ENCODE measurements around the gene OR2A14. TPM values are rescaled to one million over a fixed set of nuclear protein-coding genes. Genes with fewer than 3 reads are reported as not detected.

OR2A14 gene
- total RNA-seq, 1 experiment from 2014 or later, result not detected

GRCh38 chr7:144100607-144101006 lies 22.4 kb upstream of the OR2A14 start:
- no peaks in the 10 kb centered on the region; the same call in 1 of the 2 replicates for H3K4me1 ChIP-seq (ENCODE audit: insufficient read depth, low read length)
- H2BK20ac ChIP-seq (ENCODE audit: low read depth, low read length, poor library complexity, severe bottlenecking), result no peak overlapping the region
- no peak overlapping the region for H3K9ac ChIP-seq (ENCODE audit: extremely low read depth, insufficient read length, low read length)
- H4K8ac ChIP-seq (replicated peaks; ENCODE audit: insufficient read length, low read depth, low read length), result no peak overlapping the region
- H4K20me1 ChIP-seq (ENCODE audit: control insufficient read depth, insufficient read depth, insufficient read length), result no peaks in the 10 kb centered on the region
- H3K27me3 Mint-ChIP-seq (ENCODE audit: low read depth), result no peaks in the 10 kb centered on the region
- no peak overlapping the region for H4K91ac ChIP-seq (ENCODE audit: insufficient read length, low read depth, low read length)
- no CpG with 5 or more reads among the region's 3 CpGs for WGBS (ENCODE audit: extremely low coverage, insufficient read length, low lambda C conversion rate)
- H3K23me2 ChIP-seq (ENCODE audit: insufficient read length, low read depth, low read length, poor library complexity, severe bottlenecking), result no peaks in the 10 kb centered on the region
- no peaks in the 10 kb centered on the region for H3K27me3 ChIP-seq (ENCODE audit: insufficient read depth, low read length)
- peaks cover 2 to 3% of the 10 kb centered on the region in 2 experiments; a peak in 2 of 4 replicates for H3K4me1 Mint-ChIP-seq
- no peak overlapping the region for H3K4me3 Mint-ChIP-seq
- H3T11ph ChIP-seq (ENCODE audit: low read length), result no peak overlapping the region
- H3K14ac ChIP-seq (ENCODE audit: insufficient read depth, low read length), result no peak overlapping the region
- H2AFZ ChIP-seq (ENCODE audit: low read length), result no peak overlapping the region
- no peak overlapping the region for H3K23ac ChIP-seq (ENCODE audit: insufficient read length, low read depth, low read length)
- H2BK120ac ChIP-seq (ENCODE audit: low read depth, low read length, poor library complexity, severe bottlenecking), result no peak overlapping the region
- no peak overlapping the region for H3K4me2 ChIP-seq (ENCODE audit: insufficient read depth, insufficient read length, low read length)
- H2BK12ac ChIP-seq (ENCODE audit: insufficient read length, low read depth, low read length), result no peak overlapping the region
- no peak overlapping the region for H2BK15ac ChIP-seq (ENCODE audit: low read depth, low read length)
- no peak overlapping the region for H3K18ac ChIP-seq (ENCODE audit: insufficient read length, low read depth, low read length)
- H3K79me1 ChIP-seq (ENCODE audit: insufficient read depth, low read depth, low read length, poor library complexity, severe bottlenecking), result no peaks in the 10 kb centered on the region
- DNase-seq, result no peak
- no peak overlapping the region for H2BK5ac ChIP-seq (ENCODE audit: insufficient read length, low read length)
- no peaks in the 10 kb centered on the region for H3K36me3 Mint-ChIP-seq (ENCODE audit: insufficient read depth in 1 of 3, low read depth in 3 of 3)
- H4K5ac ChIP-seq (ENCODE audit: insufficient read length, low read depth, low read length), result no peak overlapping the region
- H3K4ac ChIP-seq (ENCODE audit: low read depth, low read length), result no peak overlapping the region
- no peak overlapping the region for H3K27ac Mint-ChIP-seq
- no peaks in the 10 kb centered on the region; a peak in 1 of 5 replicates for H3K9me3 Mint-ChIP-seq
- no peaks in the 10 kb centered on the region for H3K9me3 ChIP-seq (ENCODE audit: control insufficient read depth, low read depth, low read length)
- H3K79me2 ChIP-seq (ENCODE audit: insufficient read depth, low read length), result no peaks in the 10 kb centered on the region
- H3K56ac ChIP-seq (ENCODE audit: insufficient read length, low read depth, low read length), result no peak overlapping the region
- H3K27ac ChIP-seq (ENCODE audit: insufficient read length, low read depth, low read length), result no peak overlapping the region
- no peak overlapping the region for H2AK5ac ChIP-seq (ENCODE audit: insufficient read length, low read length)
- TF ChIP-seq CTCF (conservative IDR thresholded peaks at IDR 0.05), result no peak

Measured in H9 (cell line).